ENCODE measurements around the gene IL1R1.
A peak's percentile ranks its signal among the peaks of the same experiment; 100 is the strongest.
"Not testable (repeated sequence)": the region's sequence is repeated elsewhere in the genome, so short reads cannot be mapped to it uniquely, and the experiment has no call there.

IL1R1 gene

GRCh38 chr2:102141970-102142828, at the start of gene IL1R1:
TSS of gene IL1R1 (plus strand) at chr2:102142746. CDS start at chr2:102157725, 14,979 bp downstream.
- peak; percentile 31 for DNase-seq

GRCh38 chr2:102093662-102094061, 48.9 kb upstream of the IL1R1 start:
- DNase-seq = no peak

GRCh38 chr2:102094917-102095316, 47.6 kb upstream of the IL1R1 start:
- no peak for DNase-seq

GRCh38 chr2:102096103-102096502, 46.4 kb upstream of the IL1R1 start:
- DNase-seq = no peak

- no peak for DNase-seq
Measured at GRCh38 chr2:102098756-102099155, 43.8 kb upstream of the IL1R1 start.

- DNase-seq = no peak
Measured at GRCh38 chr2:102099536-102100298, 42.8 kb upstream of the IL1R1 start.

GRCh38 chr2:102100371-102101096, 42.0 kb upstream of the IL1R1 start:
- no peak for DNase-seq

- no peak for DNase-seq
Measured at GRCh38 chr2:102101097-102101848, 41.3 kb upstream of the IL1R1 start.

- no peak for DNase-seq
Measured at GRCh38 chr2:102101849-102102635, 40.5 kb upstream of the IL1R1 start.

GRCh38 chr2:102102636-102102948, 40.0 kb upstream of the IL1R1 start:
- not testable (repeated sequence) for DNase-seq

- DNase-seq = no peak
Measured at GRCh38 chr2:102103284-102103683, 39.3 kb upstream of the IL1R1 start.

GRCh38 chr2:102103992-102104871, 38.3 kb upstream of the IL1R1 start:
- no peak for DNase-seq

GRCh38 chr2:102106133-102106556, 36.4 kb upstream of the IL1R1 start:
- no peak for DNase-seq

- DNase-seq = not testable (repeated sequence)
Measured at GRCh38 chr2:102106813-102107740, 35.5 kb upstream of the IL1R1 start.

GRCh38 chr2:102107741-102108070, 34.8 kb upstream of the IL1R1 start:
- DNase-seq = no peak

- DNase-seq = no peak
Measured at GRCh38 chr2:102109016-102109415, 33.5 kb upstream of the IL1R1 start.

- DNase-seq = no peak
Measured at GRCh38 chr2:102110171-102110570, 32.4 kb upstream of the IL1R1 start.

- DNase-seq = no peak
Measured at GRCh38 chr2:102110596-102111334, 31.8 kb upstream of the IL1R1 start.

GRCh38 chr2:102111823-102112222, 30.7 kb upstream of the IL1R1 start:
- no peak for DNase-seq
